Neural progenitor cell (in vitro differentiated cells): ENCODE measurements around the gene BEGAIN. TPM values are rescaled to one million over a fixed set of nuclear protein-coding genes. Genes with fewer than 3 reads are reported as not detected.

Source experiments
- DNase-seq: peaks from one replicate; pipeline ENCODE4 v3.0.0-alpha.2; 2016; ENCODE audit warnings: low spot score
- H2AFZ ChIP-seq: fragments of 200-600 bp; sonication (generic); replicated peaks from 2 replicates; pipeline ENCODE4 v1.6.1; 2016; ENCODE audit warnings: antibody characterized with exemption
- H3F3A ChIP-seq: fragments of 200-600 bp; sonication (generic); 2 replicates; pipeline ENCODE4 v1.6.1; 2016; ENCODE audit warnings: antibody characterized with exemption, low read depth
- H3K27ac ChIP-seq: fragments of 200-600 bp; sonication (generic); 2 replicates; pipeline ENCODE4 v1.5.1; 2016; ENCODE audit warnings: mild to moderate bottlenecking
- H3K27me3 ChIP-seq: fragments of 200-600 bp; sonication (generic); 2 replicates; pipeline ENCODE4 v1.6.1; 2016; ENCODE audit warnings: mild to moderate bottlenecking, moderate library complexity
- H3K36me3 ChIP-seq: fragments of 200-600 bp; sonication (generic); 2 replicates; pipeline ENCODE4 v1.5.1; 2016
- H3K4me1 ChIP-seq: fragments of 200-600 bp; sonication (generic); 2 replicates; pipeline ENCODE4 v1.6.1; 2016; ENCODE audit warnings: mixed run types
- H3K4me2 ChIP-seq: fragments of 200-600 bp; sonication (generic); 2 replicates; pipeline ENCODE4 v1.6.1; 2016
- H3K4me3 ChIP-seq: fragments of 200-600 bp; sonication (generic); 2 replicates; pipeline ENCODE4 v1.5.1; 2016
- H3K79me2 ChIP-seq: fragments of 200-600 bp; sonication (generic); 2 replicates; pipeline ENCODE4 v1.6.1; 2016; ENCODE audit warnings: low read depth
- H3K9ac ChIP-seq: fragments of 200-600 bp; sonication (generic); 2 replicates; pipeline ENCODE4 v1.6.1; 2016
- H3K9me3 ChIP-seq: fragments of 200-600 bp; sonication (generic); 2 replicates; pipeline ENCODE4 v1.5.1; 2016; ENCODE audit warnings: low read depth
- H4K20me1 ChIP-seq: fragments of 200-600 bp; sonication (generic); 2 replicates; pipeline ENCODE4 v1.6.1; 2016; ENCODE audit warnings: low read depth
- H3K27ac Mint-ChIP-seq: 3 replicates; pipeline ENCODE4 v1.8.0; 2021; ENCODE audit warnings: mixed read lengths
- H3K27me3 Mint-ChIP-seq: 2 replicates; pipeline ENCODE4 v1.8.0; 2022; ENCODE audit warnings: low read depth, mild to moderate bottlenecking, inconsistent platforms, moderate library complexity, mixed read lengths; ENCODE audit not compliant: insufficient read depth
- H3K36me3 Mint-ChIP-seq: 3 replicates; pipeline ENCODE4 v1.8.0; 2021; ENCODE audit warnings: mixed read lengths
- H3K4me1 Mint-ChIP-seq: 3 replicates; pipeline ENCODE4 v1.8.0; 2021; ENCODE audit warnings: mixed read lengths
- H3K4me3 Mint-ChIP-seq: 3 replicates; pipeline ENCODE4 v1.8.0; 2021; ENCODE audit warnings: mild to moderate bottlenecking, moderate library complexity, mixed read lengths
- H3K9me3 Mint-ChIP-seq: 3 replicates; pipeline ENCODE4 v1.8.0; 2020; ENCODE audit warnings: mixed read lengths
- EZH2 ChIP-seq: fragments of 200-600 bp; sonication (generic); IDR thresholded peaks from 2 replicates; pipeline ENCODE4 v1.6.1; 2017; ENCODE audit warnings: antibody characterized with exemption, mild to moderate bottlenecking, moderate library complexity
- EZH2phosphoT487 ChIP-seq: fragments of 200-600 bp; sonication (generic); IDR thresholded peaks from 2 replicates; pipeline ENCODE4 v1.6.1; 2017; ENCODE audit warnings: antibody characterized with exemption
- total RNA-seq: library from RNA; depleted of rRNA; stranded (reverse); fragments of >200 nt; gene quantifications from 2 replicates; pipeline ENCODE4 v1.2.3, GENCODE V29; 2015; ENCODE audit warnings: low replicate concordance
- TF ChIP-seq, protein P1 (sequence below): fragments of 200-600 bp; sonication (generic); IDR thresholded peaks from 2 replicates; pipeline ENCODE4 v1.5.1; 2017; ENCODE audit warnings: antibody characterized with exemption, mild to moderate bottlenecking

BEGAIN gene
- total RNA-seq, 1 donor from 2014 or later, result 4.0 TPM

DNA sequence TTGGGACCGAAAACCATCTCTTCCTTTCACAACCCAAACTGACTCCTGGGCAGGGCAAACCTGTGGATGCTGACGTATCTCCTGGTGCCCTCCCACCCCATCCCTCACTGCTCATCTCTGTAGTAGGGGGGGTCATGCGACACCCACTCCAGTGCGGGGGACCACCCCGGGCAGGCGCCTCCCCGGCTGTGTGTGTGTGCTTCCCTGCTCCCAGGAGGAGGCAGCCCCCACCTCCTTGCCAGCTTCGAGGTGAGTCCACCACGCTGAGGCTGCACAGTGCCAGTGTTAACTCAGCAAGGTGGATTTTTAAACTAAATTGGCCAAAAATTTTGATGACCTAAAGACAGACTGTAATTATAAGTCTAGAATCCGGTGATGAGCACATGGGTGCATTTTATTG is 46.2 kb upstream of the BEGAIN start:
- H3K9me3 Mint-ChIP-seq, result no peaks in the 10 kb centered on the region
- Histone ChIP-seq H3F3A (no peaks in the 10 kb centered on the region), H3K79me2 (no peaks in the 10 kb centered on the region), H3K36me3 (no peaks in the 10 kb centered on the region), H3K4me1 (no peaks in the 10 kb centered on the region), H3K9me3 (no peaks in the 10 kb centered on the region), H2AFZ (no peak overlapping the region), H3K4me3 (no peak overlapping the region), H3K27ac (no peak overlapping the region), H3K27me3 (no peaks in the 10 kb centered on the region), H3K4me2 (no peak overlapping the region), H4K20me1 (no peaks in the 10 kb centered on the region), H3K9ac (no peak overlapping the region)
- H3K4me3 Mint-ChIP-seq, result no peak overlapping the region
- H3K27ac Mint-ChIP-seq, result no peak overlapping the region
- peaks cover 3% of the 10 kb centered on the region for H3K4me1 Mint-ChIP-seq
- peaks cover 13% of the 10 kb centered on the region for H3K27me3 Mint-ChIP-seq
- DNase-seq, result no peak
- no peak for TF ChIP-seq EZH2
- no peak for TF ChIP-seq EZH2phosphoT487
- TF ChIP-seq, protein P1, sequence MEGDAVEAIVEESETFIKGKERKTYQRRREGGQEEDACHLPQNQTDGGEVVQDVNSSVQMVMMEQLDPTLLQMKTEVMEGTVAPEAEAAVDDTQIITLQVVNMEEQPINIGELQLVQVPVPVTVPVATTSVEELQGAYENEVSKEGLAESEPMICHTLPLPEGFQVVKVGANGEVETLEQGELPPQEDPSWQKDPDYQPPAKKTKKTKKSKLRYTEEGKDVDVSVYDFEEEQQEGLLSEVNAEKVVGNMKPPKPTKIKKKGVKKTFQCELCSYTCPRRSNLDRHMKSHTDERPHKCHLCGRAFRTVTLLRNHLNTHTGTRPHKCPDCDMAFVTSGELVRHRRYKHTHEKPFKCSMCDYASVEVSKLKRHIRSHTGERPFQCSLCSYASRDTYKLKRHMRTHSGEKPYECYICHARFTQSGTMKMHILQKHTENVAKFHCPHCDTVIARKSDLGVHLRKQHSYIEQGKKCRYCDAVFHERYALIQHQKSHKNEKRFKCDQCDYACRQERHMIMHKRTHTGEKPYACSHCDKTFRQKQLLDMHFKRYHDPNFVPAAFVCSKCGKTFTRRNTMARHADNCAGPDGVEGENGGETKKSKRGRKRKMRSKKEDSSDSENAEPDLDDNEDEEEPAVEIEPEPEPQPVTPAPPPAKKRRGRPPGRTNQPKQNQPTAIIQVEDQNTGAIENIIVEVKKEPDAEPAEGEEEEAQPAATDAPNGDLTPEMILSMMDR, result no peak
- no peaks in the 10 kb centered on the region for H3K36me3 Mint-ChIP-seq

- TF ChIP-seq, protein P1, result no peak
- TF ChIP-seq EZH2phosphoT487 (no peak), EZH2 (no peak)
- no peaks in the 10 kb centered on the region for H3K36me3 ChIP-seq
- no peak for DNase-seq
- no peaks in the 10 kb centered on the region for H4K20me1 ChIP-seq
- peaks cover 3% of the 10 kb centered on the region for H3K4me1 Mint-ChIP-seq
- H3K27me3 ChIP-seq, result no peaks in the 10 kb centered on the region
- H3K4me2 ChIP-seq, result no peak overlapping the region
- no peak overlapping the region for H3K4me3 Mint-ChIP-seq
- peaks cover 3% of the 10 kb centered on the region for H3K9me3 Mint-ChIP-seq
- H3K27ac Mint-ChIP-seq, result no peak overlapping the region
- no peak overlapping the region for H3K4me3 ChIP-seq
- H3K27ac ChIP-seq, result no peak overlapping the region
- no peaks in the 10 kb centered on the region for H3K36me3 Mint-ChIP-seq
- peaks cover 6% of the 10 kb centered on the region for H3K27me3 Mint-ChIP-seq
- no peaks in the 10 kb centered on the region for H3K4me1 ChIP-seq
- no peaks in the 10 kb centered on the region for H3F3A ChIP-seq
- H3K9ac ChIP-seq, result no peak overlapping the region
- no peaks in the 10 kb centered on the region for H3K9me3 ChIP-seq
- H2AFZ ChIP-seq, result no peak overlapping the region
- no peaks in the 10 kb centered on the region for H3K79me2 ChIP-seq
Observed at GRCh38 chr14:100629696-100630095, 42.5 kb upstream of the BEGAIN start.

DNA sequence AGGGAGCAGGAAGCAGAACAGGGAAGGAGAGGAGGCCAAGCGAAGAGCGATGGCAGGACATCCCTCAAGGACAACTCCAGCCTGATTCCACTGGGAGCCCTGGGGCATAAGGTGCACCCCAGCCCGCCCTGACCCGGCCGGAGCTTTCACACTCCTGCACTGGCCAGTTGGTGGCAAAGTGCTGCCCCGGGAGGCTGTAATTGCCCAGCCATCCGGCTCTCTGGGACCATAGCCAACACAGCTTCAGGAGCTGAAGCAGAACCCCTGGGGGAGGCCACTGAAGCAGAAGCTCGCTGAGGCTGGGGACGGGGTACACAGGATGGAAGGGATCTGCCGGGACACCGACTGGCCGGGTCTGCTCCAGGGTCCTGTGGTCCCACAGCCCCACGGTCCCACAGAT is 41.9 kb upstream of the BEGAIN start:
- Mint-ChIP-seq H3K27ac (peak overlapping the region; percentile 83), H3K36me3 (no peaks in the 10 kb centered on the region), H3K9me3 (peaks cover 4% of the 10 kb centered on the region), H3K4me3 (no peak overlapping the region), H3K27me3 (peaks cover 6% of the 10 kb centered on the region), H3K4me1 (peaks cover 3% of the 10 kb centered on the region)
- Histone ChIP-seq H3K27ac (no peak overlapping the region), H3K9ac (no peak overlapping the region), H3K4me2 (no peak overlapping the region), H3K9me3 (no peaks in the 10 kb centered on the region), H3K4me1 (no peaks in the 10 kb centered on the region), H2AFZ (no peak overlapping the region), H3K27me3 (no peaks in the 10 kb centered on the region), H3F3A (no peaks in the 10 kb centered on the region), H3K36me3 (no peaks in the 10 kb centered on the region), H3K79me2 (no peaks in the 10 kb centered on the region), H4K20me1 (no peaks in the 10 kb centered on the region), H3K4me3 (no peak overlapping the region)
- DNase-seq, result no peak
- TF ChIP-seq EZH2 (no peak), EZH2phosphoT487 (no peak)
- TF ChIP-seq, protein P1, result no peak

DNA sequence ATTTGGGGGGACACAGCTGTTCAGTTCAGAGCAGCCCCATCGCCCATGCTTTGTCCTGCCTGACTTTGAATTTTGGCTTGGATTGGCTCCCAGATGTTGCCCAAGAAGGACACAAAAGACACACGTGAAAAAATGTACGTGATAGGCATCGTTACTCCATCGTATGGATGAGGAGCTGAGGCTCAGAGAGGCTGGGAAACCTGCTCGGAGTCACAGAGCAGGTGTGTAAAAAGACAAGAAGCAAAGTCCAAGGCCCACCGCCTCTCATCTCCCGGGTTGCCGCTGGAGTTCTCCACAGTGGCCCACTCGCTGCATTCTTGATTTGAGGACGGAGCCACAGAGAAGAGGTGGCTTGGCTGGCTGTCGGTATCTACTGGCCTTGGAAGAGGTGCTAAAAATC is 41.0 kb upstream of the BEGAIN start:
- Mint-ChIP-seq H3K27ac (no peak overlapping the region), H3K4me3 (no peak overlapping the region), H3K27me3 (peaks cover 7% of the 10 kb centered on the region), H3K4me1 (no peaks in the 10 kb centered on the region), H3K36me3 (no peaks in the 10 kb centered on the region), H3K9me3 (peaks cover 4% of the 10 kb centered on the region)
- no peaks in the 10 kb centered on the region for H3K4me1 ChIP-seq
- H3K4me2 ChIP-seq, result no peak overlapping the region
- no peak overlapping the region for H2AFZ ChIP-seq
- no peaks in the 10 kb centered on the region for H3K79me2 ChIP-seq
- H3K4me3 ChIP-seq, result no peak overlapping the region
- H4K20me1 ChIP-seq, result no peaks in the 10 kb centered on the region
- H3K9ac ChIP-seq, result no peak overlapping the region
- no peaks in the 10 kb centered on the region for H3K9me3 ChIP-seq
- H3K36me3 ChIP-seq, result no peaks in the 10 kb centered on the region
- no peaks in the 10 kb centered on the region for H3K27me3 ChIP-seq
- no peak for DNase-seq
- TF ChIP-seq, protein P1, result no peak
- TF ChIP-seq EZH2phosphoT487, result no peak
- TF ChIP-seq EZH2, result no peak
- H3F3A ChIP-seq, result no peaks in the 10 kb centered on the region
- H3K27ac ChIP-seq, result no peak overlapping the region
